Suprapubic skin (tissue), 4 donors: ENCODE measurements around the gene ATP5F1B.

Experiments
- POLR2A ChIP-seq, 2 donors: fragments of 450-650 bp; IDR thresholded peaks; one replicate each; pipeline ENCODE4 v1.6.1; 2017; ENCODE audit warnings: antibody characterized with exemption in 2 of 2, mild to moderate bottlenecking in 2 of 2, moderate library complexity in 2 of 2
- POLR2AphosphoS5 ChIP-seq, 3 donors: sonication (generic); formaldehyde crosslinking; IDR thresholded peaks; one replicate each; pipeline ENCODE4 v1.6.1; 2017; ENCODE audit warnings: antibody characterized with exemption in 3 of 3
- TF ChIP-seq, protein P1 (sequence below), 2 donors: fragments of 200-600 bp in 1 of 2; fragments of 450-650 bp in 1 of 2; sonication (generic) in 1 of 2; IDR thresholded peaks; one replicate each; pipeline ENCODE4 v1.5.1; 2016 to 2019; ENCODE audit warnings: antibody characterized with exemption in 2 of 2, mild to moderate bottlenecking in 1 of 2, moderate library complexity in 1 of 2

DNA sequence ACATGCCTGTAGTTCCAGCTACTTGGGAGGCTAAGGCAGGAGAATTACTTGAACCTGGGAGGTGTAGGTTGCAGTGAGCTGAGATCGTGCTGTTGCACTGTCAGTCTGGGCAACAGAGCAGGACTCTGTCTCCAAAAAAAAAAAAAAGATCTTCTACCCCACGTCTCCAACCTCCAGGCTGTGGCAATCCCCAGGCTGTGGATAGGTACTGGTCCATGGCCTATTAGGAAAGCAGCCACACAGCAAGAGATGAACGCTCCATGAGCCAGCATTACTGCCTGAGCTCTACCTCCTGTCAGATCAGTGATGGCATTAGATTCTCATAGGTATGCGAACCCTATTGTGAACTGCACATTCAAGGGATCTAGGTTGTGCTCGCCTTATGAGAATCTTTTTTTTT, 48.4 kb upstream of the ATP5F1B start:
- TF ChIP-seq, protein P1, sequence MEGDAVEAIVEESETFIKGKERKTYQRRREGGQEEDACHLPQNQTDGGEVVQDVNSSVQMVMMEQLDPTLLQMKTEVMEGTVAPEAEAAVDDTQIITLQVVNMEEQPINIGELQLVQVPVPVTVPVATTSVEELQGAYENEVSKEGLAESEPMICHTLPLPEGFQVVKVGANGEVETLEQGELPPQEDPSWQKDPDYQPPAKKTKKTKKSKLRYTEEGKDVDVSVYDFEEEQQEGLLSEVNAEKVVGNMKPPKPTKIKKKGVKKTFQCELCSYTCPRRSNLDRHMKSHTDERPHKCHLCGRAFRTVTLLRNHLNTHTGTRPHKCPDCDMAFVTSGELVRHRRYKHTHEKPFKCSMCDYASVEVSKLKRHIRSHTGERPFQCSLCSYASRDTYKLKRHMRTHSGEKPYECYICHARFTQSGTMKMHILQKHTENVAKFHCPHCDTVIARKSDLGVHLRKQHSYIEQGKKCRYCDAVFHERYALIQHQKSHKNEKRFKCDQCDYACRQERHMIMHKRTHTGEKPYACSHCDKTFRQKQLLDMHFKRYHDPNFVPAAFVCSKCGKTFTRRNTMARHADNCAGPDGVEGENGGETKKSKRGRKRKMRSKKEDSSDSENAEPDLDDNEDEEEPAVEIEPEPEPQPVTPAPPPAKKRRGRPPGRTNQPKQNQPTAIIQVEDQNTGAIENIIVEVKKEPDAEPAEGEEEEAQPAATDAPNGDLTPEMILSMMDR (IDR thresholded peaks at IDR 0.05) = no peak
- TF ChIP-seq POLR2AphosphoS5 (IDR thresholded peaks at IDR 0.05) (no peak), POLR2A (IDR thresholded peaks at IDR 0.05) (no peak)
